NCI-H2107 (cell line): ENCODE measurements around the gene CCDC9.
"Not testable (repeated sequence)": the region's sequence is repeated elsewhere in the genome, so short reads cannot be mapped to it uniquely, and the experiment has no call there.

Experiments used
- DNase-seq: peaks from one replicate; lab custom pipeline; 2025; lab: John Stamatoyannopoulos, UW

The CCDC9 gene

GRCh38 chr19:47261946-47262793 is 5.8 kb downstream of the CCDC9 start:
- DNase-seq: not testable (repeated sequence)

DNA sequence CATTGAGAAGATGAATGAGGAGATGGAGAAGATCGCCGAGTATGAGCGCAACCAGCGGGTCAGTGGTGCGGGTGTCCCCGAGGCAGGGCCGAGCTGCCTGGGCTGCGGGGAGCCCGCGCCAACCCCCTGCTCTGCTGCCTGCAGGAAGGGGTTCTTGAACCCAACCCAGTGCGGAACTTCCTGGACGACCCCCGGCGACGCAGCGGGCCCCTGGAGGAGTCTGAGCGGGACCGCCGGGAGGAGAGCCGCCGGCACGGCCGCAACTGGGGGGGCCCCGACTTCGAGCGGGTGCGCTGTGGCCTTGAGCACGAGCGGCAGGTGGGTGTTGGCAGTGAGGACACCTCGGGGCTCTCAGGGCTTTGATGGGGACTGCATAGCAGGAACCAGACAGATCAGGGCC is 8.3 kb downstream of the CCDC9 start:
- DNase-seq: no peak

GRCh38 chr19:47266401-47266941 is 10.1 kb downstream of the CCDC9 start:
- no peak for DNase-seq

DNA sequence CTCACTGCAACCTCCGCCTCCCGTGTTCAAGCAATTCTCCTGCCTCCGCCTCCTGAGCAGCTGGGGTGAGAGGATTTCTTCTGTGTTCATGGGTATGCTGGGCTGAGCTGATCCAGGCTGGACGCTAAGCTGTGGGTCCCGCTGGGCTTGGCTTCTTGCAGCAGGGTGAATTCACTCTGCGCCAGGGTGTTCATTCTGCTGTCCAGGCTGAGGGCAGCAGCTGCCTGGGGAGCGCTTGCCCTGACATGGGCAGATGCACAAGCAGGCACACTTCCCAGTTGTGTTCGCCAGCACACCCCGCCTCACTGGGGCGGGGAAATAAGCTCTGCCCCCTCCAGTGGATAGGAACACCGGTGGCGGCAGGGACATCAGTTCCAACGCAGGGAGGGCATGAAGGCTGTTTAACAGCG is 11.0 kb downstream of the CCDC9 start:
- no peak for DNase-seq

GRCh38 chr19:47268028-47268427 is 11.7 kb downstream of the CCDC9 start:
- no peak for DNase-seq

- DNase-seq: no peak
These were observed 13.3 kb downstream of the CCDC9 start for GRCh38 chr19:47269596-47269995.

GRCh38 chr19:47270408-47270807 is 14.1 kb downstream of the CCDC9 start:
- no peak for DNase-seq

DNA sequence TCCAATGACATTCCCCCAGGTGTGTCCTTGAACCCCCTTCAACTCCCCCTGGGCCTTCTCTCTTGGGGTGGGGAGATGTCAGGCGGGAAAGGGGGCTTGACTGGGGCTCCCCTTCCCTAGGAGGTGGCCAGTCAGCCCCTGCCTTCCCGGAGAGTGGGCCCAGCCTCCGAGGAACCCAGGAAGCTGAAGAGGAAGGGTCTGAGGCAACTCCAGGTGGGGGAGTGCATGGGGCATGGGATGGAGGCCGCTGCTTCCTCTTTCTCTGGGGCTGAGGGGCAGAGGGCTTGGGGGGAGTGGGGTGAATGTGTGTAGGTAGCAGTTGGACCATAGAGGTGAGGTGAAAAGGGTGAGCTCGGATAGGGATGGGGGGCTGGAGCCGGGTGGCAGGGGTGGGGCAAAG is 15.6 kb downstream of the CCDC9 start:
- no peak for DNase-seq

GRCh38 chr19:47272448-47273312 is 16.4 kb downstream of the CCDC9 start:
- DNase-seq: no peak

DNA sequence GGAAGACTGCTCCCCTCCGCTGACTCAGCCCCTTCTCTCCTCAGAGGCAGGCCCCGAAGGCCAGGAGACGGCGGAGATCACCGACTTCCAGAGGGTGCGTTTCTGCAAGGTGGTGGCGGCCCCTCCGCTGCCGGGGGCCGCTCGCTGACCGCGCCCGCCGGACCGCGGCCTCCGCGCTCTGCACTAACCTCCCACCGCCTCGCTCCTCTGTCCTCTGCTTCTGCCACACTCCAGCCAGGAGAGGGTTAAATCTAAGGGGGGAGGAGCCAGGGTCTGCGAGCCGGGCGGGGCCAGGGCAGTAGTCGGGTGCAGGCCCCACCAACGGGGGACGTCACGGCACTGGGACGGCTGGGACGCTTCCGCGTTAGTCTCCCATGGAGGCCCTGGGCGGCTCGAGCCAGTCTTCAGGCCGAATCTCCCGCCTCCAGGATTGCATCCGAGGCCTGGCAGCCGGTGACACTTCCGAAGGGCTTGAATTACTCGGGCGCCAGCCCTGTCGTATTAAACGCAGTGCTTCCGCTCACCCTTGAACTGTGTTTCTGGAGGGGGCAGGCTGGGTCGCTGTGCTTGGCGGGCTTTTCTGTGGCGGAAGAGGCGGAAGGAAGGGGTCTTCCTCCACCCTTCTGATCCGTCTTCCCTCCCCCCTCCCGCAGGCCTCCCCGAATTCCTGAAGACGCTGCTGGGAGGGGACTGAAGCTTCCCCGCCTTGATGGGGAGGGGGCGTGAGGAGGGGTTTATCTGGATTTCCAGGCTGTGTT is 17.2 kb downstream of the CCDC9 start:
- peak; percentile 55 for DNase-seq

DNA sequence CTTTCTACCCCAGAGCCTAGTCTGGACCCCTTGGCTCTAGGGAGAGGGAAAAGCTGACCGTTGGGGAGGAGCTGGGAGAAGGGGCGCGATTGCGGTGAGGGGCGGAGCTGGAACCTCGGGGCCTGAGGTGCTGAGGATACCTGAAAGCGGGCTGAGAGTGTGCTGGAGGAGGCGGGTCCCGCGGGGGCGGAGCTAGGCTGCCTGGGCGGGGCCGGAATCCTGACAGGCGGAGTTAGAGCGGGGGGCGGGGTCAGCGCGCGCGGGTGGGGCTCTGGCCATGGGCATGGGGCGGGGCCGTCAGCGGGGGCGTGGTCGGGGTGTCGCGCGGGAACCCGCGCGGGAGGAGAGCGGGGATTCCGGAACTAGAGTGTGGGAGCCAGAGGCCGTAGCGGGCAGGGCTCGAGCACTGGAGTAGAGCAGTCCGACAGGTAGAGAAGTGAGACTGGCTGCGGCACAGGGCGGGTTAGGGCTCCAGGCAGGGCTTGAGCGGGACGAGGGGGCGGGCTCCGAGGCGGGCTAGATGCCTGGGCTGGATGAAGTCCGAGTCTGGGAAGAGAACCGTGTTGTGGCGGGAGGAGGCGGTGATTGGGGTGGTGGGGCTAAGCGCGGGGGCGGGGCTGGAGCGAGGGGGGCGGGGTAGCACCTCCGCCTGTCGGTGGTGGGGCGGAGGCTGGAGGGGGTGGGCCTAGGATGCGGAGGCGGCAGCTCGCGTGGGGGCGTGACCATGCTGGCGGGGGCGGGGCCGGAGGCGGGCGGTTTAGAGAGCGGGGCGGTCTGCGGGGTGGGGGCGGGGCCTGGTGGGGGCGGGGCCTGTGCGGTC is 18.0 kb downstream of the CCDC9 start, which contains the start of gene INAFM1:
Gene INAFM1 (plus strand): TSS at position 815 of the 820 bp plus-strand sequence. CDS start 35 bp downstream, outside the sequence.
- peak; percentile 91 for DNase-seq

GRCh38 chr19:47274891-47275761 is 18.8 kb downstream of the CCDC9 start:
- no peak for DNase-seq

DNA sequence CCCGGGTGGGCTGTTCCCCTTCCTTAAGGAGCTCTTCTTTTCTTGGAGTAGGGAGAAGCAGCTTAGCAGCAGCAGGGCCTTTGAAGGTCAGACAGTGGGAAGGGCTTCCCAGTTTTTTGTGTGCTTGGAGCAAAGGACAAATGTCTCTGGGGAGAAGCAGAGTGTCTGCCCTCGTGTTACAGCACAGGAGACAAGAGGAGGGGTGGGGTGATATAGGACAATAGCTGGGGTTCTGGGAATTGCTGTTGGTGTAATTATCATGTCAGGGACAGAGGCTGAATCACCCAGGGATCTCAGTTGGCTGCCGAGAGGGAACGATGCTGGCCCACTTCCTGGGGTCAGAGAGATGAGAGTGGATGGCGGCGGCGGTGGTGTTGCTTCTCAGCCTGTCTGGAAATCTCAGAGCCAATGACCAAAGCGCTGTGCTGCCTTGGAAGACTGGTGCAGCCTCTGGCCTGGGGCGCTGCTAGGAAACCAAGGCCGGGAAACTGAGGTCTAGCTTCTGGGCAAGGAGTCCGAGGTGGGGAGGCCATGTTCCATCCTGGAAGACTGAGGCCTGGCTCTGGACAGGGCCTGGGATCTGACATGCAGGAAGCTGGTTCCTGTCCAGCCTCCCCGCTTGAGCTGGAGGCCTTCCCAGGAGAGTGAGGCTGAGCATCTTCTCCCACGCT is 19.6 kb downstream of the CCDC9 start:
- DNase-seq: no peak

- DNase-seq: not testable (repeated sequence)
These were observed 20.2 kb downstream of the CCDC9 start for GRCh38 chr19:47276513-47276912.

GRCh38 chr19:47280183-47280797 is 24.0 kb downstream of the CCDC9 start:
- no peak for DNase-seq

- no peak for DNase-seq
These were observed 27.2 kb downstream of the CCDC9 start for GRCh38 chr19:47283405-47284059.

DNA sequence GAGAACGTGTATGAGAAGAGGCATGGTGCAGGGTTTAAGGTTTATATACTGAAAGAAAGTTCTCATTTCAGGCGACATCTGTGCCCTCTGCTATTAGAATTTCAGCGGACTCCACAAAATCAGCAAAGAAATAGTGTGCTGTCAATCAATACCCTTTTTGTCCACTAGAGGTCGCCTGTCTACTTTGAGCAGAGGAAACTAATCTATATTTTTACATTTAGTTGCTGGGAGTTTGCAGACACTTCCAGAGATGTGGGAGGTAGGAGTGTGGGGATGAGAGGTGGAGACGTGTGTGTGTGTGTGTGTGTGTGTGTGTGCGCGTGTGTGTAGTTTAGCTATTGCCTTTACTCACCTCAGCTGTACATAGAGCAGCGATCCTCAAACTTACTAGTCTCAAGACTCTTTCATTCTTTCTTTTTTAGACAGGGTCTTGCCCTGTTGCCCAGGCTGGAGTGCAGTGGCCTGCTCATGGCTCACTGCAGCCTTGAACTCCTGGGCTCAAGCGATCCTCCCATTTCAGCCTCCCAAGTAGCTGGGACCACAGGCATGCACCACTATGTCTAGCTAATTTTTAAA is 28.1 kb downstream of the CCDC9 start:
- no peak for DNase-seq

GRCh38 chr19:47296036-47296435 is 39.7 kb downstream of the CCDC9 start:
- DNase-seq: peak; percentile 89
